ENCODE results near the gene TMEM86B. TPM values are rescaled to one million over a fixed set of nuclear protein-coding genes. Genes with fewer than 3 reads are reported as not detected.

TMEM86B gene
- total and polyA plus RNA-seq, 2 donors (not counting 1 experiment from before 2014, with no cell fraction given): 0.34 to 1.3 TPM

DNA sequence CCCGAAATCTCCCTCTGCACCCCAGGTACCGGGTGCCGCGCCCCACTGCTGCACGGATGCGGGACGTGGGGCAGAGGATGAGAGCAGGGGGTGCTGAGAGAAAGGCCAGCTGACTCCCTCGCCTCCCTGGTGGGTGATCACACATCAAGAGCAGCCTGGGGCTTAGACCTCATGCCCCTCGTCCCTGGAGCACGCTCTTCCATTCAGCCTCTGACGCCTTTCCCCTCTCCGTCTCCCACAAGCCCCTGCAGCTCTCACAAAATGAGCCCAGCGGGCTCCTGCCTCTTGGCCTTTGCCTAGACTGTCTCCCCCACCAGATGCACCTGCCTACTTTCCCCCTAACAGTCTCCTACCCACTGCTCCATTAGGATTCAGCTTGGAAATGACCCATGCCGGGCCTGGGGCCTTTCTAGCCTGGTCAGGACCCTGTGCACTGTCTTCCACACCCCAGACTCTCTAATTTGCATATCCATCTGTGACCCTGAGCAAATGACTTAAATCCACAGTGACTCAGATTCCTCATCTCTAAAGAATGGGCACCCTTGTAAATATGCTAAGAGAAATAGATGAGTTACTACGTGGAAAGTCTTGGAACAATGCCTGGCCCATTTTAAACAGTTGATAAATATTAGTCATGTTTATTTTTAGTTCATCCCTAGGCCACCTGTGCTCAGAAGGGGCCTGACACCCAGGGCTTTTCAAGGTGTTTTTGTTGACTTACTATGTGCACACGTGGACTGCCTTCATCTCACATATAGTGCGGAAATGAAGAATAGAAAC lies 18.7 kb downstream of the TMEM86B start:
- Histone ChIP-seq H4K20me1 (ENCODE audit: control insufficient read depth, extremely low read depth, insufficient read depth, low read length) (no peaks in the 10 kb centered on the region), H3K79me2 (ENCODE audit: control insufficient read depth, insufficient read depth, low read length) (no peaks in the 10 kb centered on the region), H3K4me1 (ENCODE audit: control insufficient read depth, extremely low read depth, insufficient read depth, low read length) (peaks cover 17% of the 10 kb centered on the region), H3K9me3 (ENCODE audit: control insufficient read depth, insufficient read depth, low read depth, low read length) (no peaks in the 10 kb centered on the region), H2AFZ (ENCODE audit: low read length) (no peak overlapping the region), H3K36me3 (ENCODE audit: control insufficient read depth, insufficient read depth, low read length) (no peaks in the 10 kb centered on the region), H3K9ac (ENCODE audit: insufficient read depth, low read length) (no peak overlapping the region), H3K27me3 (ENCODE audit: control insufficient read depth, insufficient read depth, low read length) (no peaks in the 10 kb centered on the region), H3K27ac (ENCODE audit: insufficient read depth, low read length) (peak overlapping the region; percentile 75), H3K4me2 (ENCODE audit: extremely low read depth, insufficient read depth, low read length) (peak overlapping the region; percentile 6), H3K4me3 (replicated peaks in 1 of 4; ENCODE audit: control extremely low read depth in 1 of 4, insufficient read depth in 1 of 4, low read depth in 3 of 4, low read length in 4 of 4) (no peak overlapping the region)
- TF ChIP-seq, protein P1, sequence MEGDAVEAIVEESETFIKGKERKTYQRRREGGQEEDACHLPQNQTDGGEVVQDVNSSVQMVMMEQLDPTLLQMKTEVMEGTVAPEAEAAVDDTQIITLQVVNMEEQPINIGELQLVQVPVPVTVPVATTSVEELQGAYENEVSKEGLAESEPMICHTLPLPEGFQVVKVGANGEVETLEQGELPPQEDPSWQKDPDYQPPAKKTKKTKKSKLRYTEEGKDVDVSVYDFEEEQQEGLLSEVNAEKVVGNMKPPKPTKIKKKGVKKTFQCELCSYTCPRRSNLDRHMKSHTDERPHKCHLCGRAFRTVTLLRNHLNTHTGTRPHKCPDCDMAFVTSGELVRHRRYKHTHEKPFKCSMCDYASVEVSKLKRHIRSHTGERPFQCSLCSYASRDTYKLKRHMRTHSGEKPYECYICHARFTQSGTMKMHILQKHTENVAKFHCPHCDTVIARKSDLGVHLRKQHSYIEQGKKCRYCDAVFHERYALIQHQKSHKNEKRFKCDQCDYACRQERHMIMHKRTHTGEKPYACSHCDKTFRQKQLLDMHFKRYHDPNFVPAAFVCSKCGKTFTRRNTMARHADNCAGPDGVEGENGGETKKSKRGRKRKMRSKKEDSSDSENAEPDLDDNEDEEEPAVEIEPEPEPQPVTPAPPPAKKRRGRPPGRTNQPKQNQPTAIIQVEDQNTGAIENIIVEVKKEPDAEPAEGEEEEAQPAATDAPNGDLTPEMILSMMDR (conservative IDR thresholded peaks at IDR 0.05 in 1 of 2, IDR thresholded peaks at IDR 0.05 in 1 of 2; ENCODE audit: low read depth in 1 of 2, low read length in 2 of 2): no peak
- TF ChIP-seq EZH2 (IDR thresholded peaks at IDR 0.05; ENCODE audit: low read length, missing control alignments): no peak
- peak; percentile 94 to 98 for DNase-seq (ENCODE audit: low read depth in 2 of 2)

DNA sequence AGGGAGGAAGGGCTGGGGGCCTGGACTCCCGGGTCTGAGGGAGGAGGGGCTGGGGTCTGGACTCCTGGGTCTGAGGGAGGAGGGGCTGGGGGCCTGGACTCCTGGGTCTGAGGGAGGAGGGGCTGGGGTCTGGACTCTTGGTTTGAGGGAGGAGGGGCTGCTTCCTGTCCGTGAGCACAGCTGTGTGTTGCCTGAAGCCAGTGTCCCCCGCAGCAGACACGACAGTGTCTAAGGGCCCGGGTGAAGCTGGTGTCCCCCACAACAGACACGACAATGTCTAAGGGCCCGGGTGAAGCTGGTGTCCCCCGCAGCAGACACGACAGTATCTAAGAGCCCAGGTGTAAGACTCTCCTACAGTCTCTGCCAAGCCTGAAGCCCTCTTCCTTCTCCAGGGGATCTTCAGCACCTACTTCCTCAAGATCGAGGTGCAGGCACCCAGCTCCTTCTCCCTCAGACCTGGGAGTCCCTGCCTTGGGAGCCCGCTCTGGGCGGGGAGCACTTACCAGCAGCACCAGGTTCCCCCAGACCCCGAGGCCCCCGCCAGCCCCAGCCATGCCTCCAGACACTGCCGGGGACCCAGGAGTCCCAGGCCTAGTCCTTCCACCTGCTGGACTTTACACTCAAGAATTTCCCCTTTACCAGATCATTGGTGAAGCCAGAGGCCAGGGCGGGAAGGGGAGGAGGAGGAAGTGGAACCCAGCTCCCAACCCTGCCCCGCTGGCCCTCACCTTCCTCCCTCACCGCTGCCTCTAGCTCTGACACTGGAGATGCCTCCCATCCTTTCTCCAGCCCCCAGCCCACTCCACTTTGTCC lies 19.5 kb downstream of the TMEM86B start, which contains the start of gene PTPRH:
Gene PTPRH, minus strand, starts transcription at position 622 of the 813 bp plus-strand sequence. Its CDS starts 68 bp downstream, at position 554.
- Histone ChIP-seq H3K9ac (ENCODE audit: insufficient read depth, low read length) (no peak within 1 kb of the TSS), H3K4me1 (ENCODE audit: control insufficient read depth, extremely low read depth, insufficient read depth, low read length) (peaks cover 17% of the 10 kb centered on the region), H3K9me3 (ENCODE audit: control insufficient read depth, insufficient read depth, low read depth, low read length) (no peaks in the 10 kb centered on the region), H3K27ac (ENCODE audit: insufficient read depth, low read length) (peak within 1 kb of the TSS; percentile 75), H3K4me3 (replicated peaks in 1 of 4; ENCODE audit: control extremely low read depth in 1 of 4, insufficient read depth in 1 of 4, low read depth in 3 of 4, low read length in 4 of 4) (no peak within 1 kb of the TSS), H3K36me3 (ENCODE audit: control insufficient read depth, insufficient read depth, low read length) (no peaks in the 10 kb centered on the region), H2AFZ (ENCODE audit: low read length) (no peak within 1 kb of the TSS), H3K79me2 (ENCODE audit: control insufficient read depth, insufficient read depth, low read length) (no peaks in the 10 kb centered on the region), H3K27me3 (ENCODE audit: control insufficient read depth, insufficient read depth, low read length) (no peaks in the 10 kb centered on the region), H3K4me2 (ENCODE audit: extremely low read depth, insufficient read depth, low read length) (peak within 1 kb of the TSS; percentile 6), H4K20me1 (ENCODE audit: control insufficient read depth, extremely low read depth, insufficient read depth, low read length) (no peaks in the 10 kb centered on the region)
- DNase-seq (ENCODE audit: low read depth in 2 of 2): no peak
- TF ChIP-seq EZH2 (IDR thresholded peaks at IDR 0.05; ENCODE audit: low read length, missing control alignments): no peak
- TF ChIP-seq, protein P1 (conservative IDR thresholded peaks at IDR 0.05 in 1 of 2, IDR thresholded peaks at IDR 0.05 in 1 of 2; ENCODE audit: low read depth in 1 of 2, low read length in 2 of 2): no peak

All from fibroblast of lung (primary cell).